K562 (cell line): ENCODE results near the gene SCGB2B2. TPM values are rescaled to one million over a fixed set of nuclear protein-coding genes. Genes with fewer than 3 reads are reported as not detected.

Experiments
- ATAC-seq: fragments of 200-7000 bp; cut with Tn5 transposase; 3 replicates; pipeline ENCODE4 v1.9.1; 2020; ENCODE audit warnings: moderate library complexity
- BruUV-seq: library from RNA; stranded (reverse); fragments of 400-500 nt; replicated peaks from 2 replicates; lab custom pipeline; 2021; lab: Mats Ljungman, UMichigan
- CTCF ChIA-PET: fragments of 300-600 bp; formaldehyde crosslinking; extraction: SDS; loops from one replicate; lab custom pipeline; 2021; ENCODE audit warnings: low intra/inter-chr PET ratio; lab: Yijun Ruan, JAX
- POLR2A ChIA-PET: fragments of 300-600, 350-650 bp; sonication (Branson Sonifier 250); formaldehyde crosslinking; extraction: SDS; loops from one replicate; lab custom pipeline; 2021; ENCODE audit warnings: antibody characterized with exemption, inconsistent platforms; lab: Yijun Ruan, JAX
- DNase-seq, 4 experiments: peaks; one replicate each; pipeline versions ENCODE4 v3.0.0 to v3.0.0-alpha.2; 2011 to 2018; ENCODE audit warnings: low spot score in 3 of 4, mixed read lengths in 3 of 4; ENCODE audit errors: extremely low read depth in 1 of 4
- FAIRE-seq: peaks from 2 replicates; lab custom pipeline; 2011; peaks lifted over from hg19 to GRCh38; lab: Jason Lieb, UNC
- H2AFZ ChIP-seq: 2 replicates; pipeline ENCODE4 v1.6.0; 2011; ENCODE audit warnings: low read depth, low read length, control low read depth, inconsistent platforms
- H3K27ac ChIP-seq: fragments of 200-600 bp; 3 replicates; pipeline ENCODE4 v1.8.0; 2011; ENCODE audit warnings: low read depth, mild to moderate bottlenecking, control low read depth, inconsistent platforms, low read length, moderate library complexity, mixed read lengths; ENCODE audit errors: extremely low read depth
- H3K27me3 ChIP-seq, 2 experiments: fragments of 300-600 bp in 1 of 2; 2 replicates in 1 of 2; 3 replicates in 1 of 2; pipeline versions ENCODE4 v1.6.0 to v1.8.0; 2011; ENCODE audit warnings: inconsistent platforms in 2 of 2, low read length in 2 of 2, mild to moderate bottlenecking in 1 of 2, mixed read lengths in 1 of 2, moderate library complexity in 1 of 2; ENCODE audit not compliant: control insufficient read depth in 2 of 2, insufficient read depth in 2 of 2
- H3K36me3 ChIP-seq: fragments of 300-600 bp; 3 replicates; pipeline ENCODE4 v1.8.0; 2011; ENCODE audit warnings: mild to moderate bottlenecking, low read length, inconsistent platforms; ENCODE audit not compliant: control insufficient read depth, insufficient read depth
- H3K4me1 ChIP-seq, 2 experiments: fragments of 200-600 bp in 1 of 2; replicated peaks in 1 of 2; 2 replicates in 1 of 2; 3 replicates in 1 of 2; pipeline versions ENCODE4 v1.5.1 to v1.8.0; 2011; ENCODE audit warnings: inconsistent platforms in 2 of 2, low read length in 2 of 2, mild to moderate bottlenecking in 1 of 2, mixed read lengths in 1 of 2, moderate library complexity in 1 of 2; ENCODE audit not compliant: control insufficient read depth in 2 of 2, insufficient read depth in 2 of 2
- H3K4me2 ChIP-seq: 2 replicates; pipeline ENCODE4 v1.6.1; 2011; ENCODE audit warnings: low read length, control low read depth, inconsistent platforms, mixed read lengths; ENCODE audit not compliant: insufficient read depth
- H3K4me3 ChIP-seq: fragments of 200-600 bp; sonication (generic), shearing (Covaris generic); 2 replicates; pipeline ENCODE4 v1.5.1; 2016; ENCODE audit warnings: control low read depth, inconsistent platforms
- H3K79me2 ChIP-seq: fragments of 200-600 bp; 3 replicates; pipeline ENCODE4 v1.8.0; 2011; ENCODE audit warnings: low read length, inconsistent platforms; ENCODE audit not compliant: control insufficient read depth, insufficient read depth
- H3K9ac ChIP-seq, 2 experiments: 2 replicates each; pipeline versions ENCODE4 v1.6.0 to v1.6.1; 2011; ENCODE audit warnings: low read depth in 2 of 2, low read length in 2 of 2, control low read depth in 1 of 2, inconsistent platforms in 1 of 2, mild to moderate bottlenecking in 1 of 2, mixed read lengths in 1 of 2; ENCODE audit not compliant: insufficient read depth in 1 of 2
- H3K9me1 ChIP-seq: one replicate; pipeline ENCODE4 v1.6.0; 2011; ENCODE audit warnings: inconsistent platforms, mild to moderate bottlenecking, low read length, moderate library complexity; ENCODE audit not compliant: control insufficient read depth, insufficient read depth
- H3K9me3 ChIP-seq: replicated peaks from 2 replicates; pipeline ENCODE4 v1.5.1; 2011; ENCODE audit warnings: low read depth, low read length, inconsistent platforms; ENCODE audit not compliant: control insufficient read depth, insufficient read depth
- H4K20me1 ChIP-seq: replicated peaks from 2 replicates; pipeline ENCODE4 v1.6.1; 2011; ENCODE audit warnings: low read length, inconsistent platforms, mixed read lengths; ENCODE audit not compliant: control insufficient read depth, insufficient read depth
- CREM ChIP-seq: IDR thresholded peaks from 2 replicates; pipeline ENCODE4 v1.6.1; 2014; ENCODE audit warnings: antibody characterized with exemption, low read depth
- CTBP1 ChIP-seq: fragments of 450-650 bp; IDR thresholded peaks from 2 replicates; pipeline ENCODE4 v1.6.1; 2016; ENCODE audit warnings: borderline replicate concordance
- DNMT1 ChIP-seq: fragments of 450-650 bp; IDR thresholded peaks from 2 replicates; pipeline ENCODE4 v1.6.1; 2016; ENCODE audit warnings: antibody characterized with exemption, mild to moderate bottlenecking
- E2F8 ChIP-seq: fragments of 450-650 bp; IDR thresholded peaks from 2 replicates; pipeline ENCODE4 v1.7.1; 2018; ENCODE audit warnings: mild to moderate bottlenecking, low read depth; ENCODE audit not compliant: partially characterized antibody
- HNRNPK ChIP-seq: fragments of 200-400 bp; formaldehyde crosslinking; IDR thresholded peaks from one replicate; pipeline ENCODE4 v1.6.1; 2018; ENCODE audit warnings: mild to moderate bottlenecking, low read depth, low read length; ENCODE audit not compliant: poor library complexity, severe bottlenecking
- NR3C1 ChIP-seq: sonication (generic); formaldehyde crosslinking; IDR thresholded peaks from 2 replicates; pipeline ENCODE4 v1.8.1; 2022; ENCODE audit warnings: missing genetic modification reagents
- RBM39 ChIP-seq: fragments of 200-400 bp; formaldehyde crosslinking; optimal IDR thresholded peaks from 2 replicates; pipeline ENCODE3; 2018; ENCODE audit warnings: low read depth, low read length
- RNF2 ChIP-seq: sonication (generic); IDR thresholded peaks from 2 replicates; pipeline ENCODE4 v1.6.1; 2016
- SAP30 ChIP-seq: fragments of 200-600 bp; sonication (generic); IDR thresholded peaks from 2 replicates; pipeline ENCODE4 v1.6.1; 2012; ENCODE audit warnings: borderline replicate concordance, low read depth, mild to moderate bottlenecking, moderate library complexity, low read length, control low read depth, inconsistent platforms; ENCODE audit not compliant: insufficient read depth, poor library complexity, severe bottlenecking
- SMAD4 ChIP-seq: fragments of 250-450 bp; sonication (Bioruptor Pico); conservative IDR thresholded peaks from 2 replicates; pipeline ENCODE4 v1.8.0; 2021; ENCODE audit warnings: inconsistent platforms, mild to moderate bottlenecking, moderate library complexity
- SP2 ChIP-seq: IDR thresholded peaks from 2 replicates; pipeline ENCODE4 v1.6.1; 2011; ENCODE audit warnings: mild to moderate bottlenecking, low read depth, low read length, moderate library complexity; ENCODE audit not compliant: poor library complexity, severe bottlenecking; ENCODE audit errors: extremely low read depth
- ZBTB17 ChIP-seq: fragments of 450-650 bp; formaldehyde crosslinking; IDR thresholded peaks from 2 replicates; pipeline ENCODE4 v1.4.0; 2020; ENCODE audit warnings: mild to moderate bottlenecking
- ZBTB8A ChIP-seq: fragments of 450-650 bp; IDR thresholded peaks from 2 replicates; pipeline ENCODE4 v1.6.1; 2018; ENCODE audit warnings: mild to moderate bottlenecking, moderate library complexity; ENCODE audit not compliant: partially characterized antibody
- ZFX ChIP-seq: sonication (generic); formaldehyde crosslinking; IDR thresholded peaks from 2 replicates; pipeline ENCODE4 v1.8.0; 2022; ENCODE audit warnings: mild to moderate bottlenecking, missing genetic modification reagents, moderate library complexity
- ZNF134 ChIP-seq: fragments of 250-450 bp; sonication (Bioruptor Pico); conservative IDR thresholded peaks from 2 replicates; pipeline ENCODE4 v1.4.0; 2020
- ZNF766 ChIP-seq: fragments of 200-800 bp; sonication (Bioruptor generic); conservative IDR thresholded peaks from 2 replicates; pipeline ENCODE4 v1.6.1; 2016; ENCODE audit warnings: missing genetic modification characterization, missing compliant biosample characterization
- ZNF780A ChIP-seq: fragments of 250-450 bp; sonication (Bioruptor Pico); IDR thresholded peaks from 2 replicates; pipeline ENCODE4 v1.5.0; 2021; ENCODE audit warnings: mild to moderate bottlenecking
- WGBS: fragments of 100-300 bp; shearing (Covaris generic); methylation state at CpG from one replicate; pipeline ENCODE4 v1.1.6; 2016; ENCODE audit warnings: low coverage, mixed read lengths; ENCODE audit not compliant: insufficient coverage; ENCODE audit errors: missing lambda C conversion rate; 5-methylcytosine and 5-hydroxymethylcytosine counted together
- in situ Hi-C: fragments of 300-500 bp; cut with MboI; formaldehyde crosslinking; loops from 4 replicates; pipeline ENCODE4 v1.15.0; 2018; ENCODE audit warnings: inconsistent platforms, mixed read lengths
- intact Hi-C: fragments of 100-400 bp; cut with micrococcal nuclease; formaldehyde crosslinking; loops from 2 replicates; pipeline ENCODE4 v1.14.2; 2022
- polyA plus RNA-seq, 8 experiments: library from polyadenylated mRNA; depleted of rRNA in 4 of 8; stranded (reverse) in 5 of 8; unstranded in 3 of 8; fragments of >200 nt; fragmentation: Nextera tagmentation in 2 of 8; fragmentation: Illumina TruSeq in 1 of 8; extraction: Ambion mirVana in 2 of 8; extraction: Trizol in 1 of 8; gene quantifications; 2 replicates each; pipeline versions ENCODE4 v1.2.1 to v1.2.3, GENCODE V29; 2011 to 2014; ENCODE audit warnings: inconsistent platforms in 1 of 8, missing spikeins in 1 of 8
- total RNA-seq, 7 experiments: library from RNA; depleted of rRNA in 6 of 7; stranded (reverse); fragments of >200 nt in 6 of 7; fragmentation: Illumina TruSeq in 2 of 7; extraction: Trizol in 2 of 7; gene quantifications; 2 replicates each; pipeline versions ENCODE4 v1.2.1 to v1.2.3, GENCODE V29; 2011 to 2021; ENCODE audit warnings: low replicate concordance in 1 of 7
- TF ChIP-seq, protein P1 (sequence below): fragments of 450-650 bp; formaldehyde crosslinking; IDR thresholded peaks from 2 replicates; pipeline ENCODE4 v1.4.0; 2020; ENCODE audit warnings: mild to moderate bottlenecking, mixed read lengths

SCGB2B2 gene
- total and polyA plus RNA-seq, 9 of the 15 experiments (the other 6 are each of a cell fraction or from before 2014, with no cell fraction given) = not detected

GRCh38 chr19:34666200-34666957 lies 10.6 kb downstream of the SCGB2B2 start:
- WGBS = 34% methylated on average over 20 of the region's 25 CpGs
- no peak overlapping the region; the same call in 1 of the 2 replicates for H2AFZ ChIP-seq
- H3K27me3 ChIP-seq = no peaks in the 10 kb centered on the region
- ATAC-seq (no peak), FAIRE-seq (no peak), DNase-seq (no peak)
- ChIA-PET POLR2A (no interaction called here), CTCF (no interaction called here)
- intact Hi-C loops = no loop called here
- no peak overlapping the region for H3K4me2 ChIP-seq
- H4K20me1 ChIP-seq = no peaks in the 10 kb centered on the region
- no peaks in the 10 kb centered on the region for H3K36me3 ChIP-seq
- H3K27ac ChIP-seq = no peak overlapping the region
- H3K9me3 ChIP-seq = no peaks in the 10 kb centered on the region
- H3K4me3 ChIP-seq = no peak overlapping the region
- in situ Hi-C loops = no loop called here
- no peaks in the 10 kb centered on the region for H3K79me2 ChIP-seq
- no peak overlapping the region; a peak in 1 of 4 replicates for H3K9ac ChIP-seq
- H3K9me1 ChIP-seq = no peaks in the 10 kb centered on the region
- H3K4me1 ChIP-seq = peaks cover 0 to 21% of the 10 kb centered on the region in 2 experiments; a peak in 2 of 5 replicates
- no TSS peak for BruUV-seq
- TF ChIP-seq SMAD4 (no peak), ZBTB17 (CRISPR knock-in tag) (no peak), ZBTB8A (no peak), HNRNPK (no peak), CTBP1 (no peak), RNF2 (no peak), CREM (no peak), SP2 (no peak), ZNF766 (CRISPR knock-in tag) (no peak), ZNF780A (CRISPR knock-in tag) (no peak), SAP30 (no peak), RBM39 (no peak), NR3C1 (CRISPR knock-in tag) (no peak), E2F8 (no peak), ZNF134 (no peak), ZFX (CRISPR knock-in tag) (no peak), DNMT1 (no peak)
- TF ChIP-seq, protein P1, sequence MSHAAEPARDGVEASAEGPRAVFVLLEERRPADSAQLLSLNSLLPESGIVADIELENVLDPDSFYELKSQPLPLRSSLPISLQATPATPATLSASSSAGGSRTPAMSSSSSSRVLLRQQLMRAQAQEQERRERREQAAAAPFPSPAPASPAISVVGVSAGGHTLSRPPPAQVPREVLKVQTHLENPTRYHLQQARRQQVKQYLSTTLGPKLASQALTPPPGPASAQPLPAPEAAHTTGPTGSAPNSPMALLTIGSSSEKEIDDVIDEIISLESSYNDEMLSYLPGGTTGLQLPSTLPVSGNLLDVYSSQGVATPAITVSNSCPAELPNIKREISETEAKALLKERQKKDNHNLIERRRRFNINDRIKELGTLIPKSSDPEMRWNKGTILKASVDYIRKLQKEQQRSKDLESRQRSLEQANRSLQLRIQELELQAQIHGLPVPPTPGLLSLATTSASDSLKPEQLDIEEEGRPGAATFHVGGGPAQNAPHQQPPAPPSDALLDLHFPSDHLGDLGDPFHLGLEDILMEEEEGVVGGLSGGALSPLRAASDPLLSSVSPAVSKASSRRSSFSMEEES (CRISPR knock-in tag) = no peak
